IPS DF 6.9 (cell line): ENCODE measurements around the gene C7orf33.
"Not testable (repeated sequence)": the region's sequence is repeated elsewhere in the genome, so short reads cannot be mapped to it uniquely, and the experiment has no call there.

Experiments
- DNase-seq: peaks from one replicate; pipeline ENCODE4 v3.0.0-alpha.2; 2013; ENCODE audit warnings: low read depth, low spot score
- H3K27ac ChIP-seq: one replicate; pipeline ENCODE4 v1.5.1; 2013; ENCODE audit warnings: low read length, control low read depth
- H3K27me3 ChIP-seq: 2 replicates; pipeline ENCODE4 v1.6.1; 2013; ENCODE audit warnings: mild to moderate bottlenecking, low read length; ENCODE audit not compliant: control insufficient read depth, insufficient read depth
- H3K36me3 ChIP-seq: 2 replicates; pipeline ENCODE4 v1.6.1; 2013; ENCODE audit warnings: low read length; ENCODE audit not compliant: control insufficient read depth, insufficient read depth
- H3K4me1 ChIP-seq: 2 replicates; pipeline ENCODE4 v1.6.1; 2013; ENCODE audit warnings: low read length; ENCODE audit not compliant: control insufficient read depth, insufficient read depth
- H3K4me3 ChIP-seq: 2 replicates; pipeline ENCODE4 v1.5.1; 2013; ENCODE audit warnings: mild to moderate bottlenecking, low read length
- H3K9me3 ChIP-seq: 2 replicates; pipeline ENCODE4 v1.6.1; 2013; ENCODE audit warnings: low read length, inconsistent platforms; ENCODE audit not compliant: control insufficient read depth, insufficient read depth
- WGBS: extraction: QIAGEN DNeasy Blood & Tissue Kit; methylation state at CpG from one replicate; pipeline ENCODE4 v1.1.7; 2013; ENCODE audit warnings: mixed read lengths, missing lambda C conversion rate; ENCODE audit not compliant: insufficient read length, insufficient coverage; 5-methylcytosine and 5-hydroxymethylcytosine counted together

The C7orf33 gene

GRCh38 chr7:148579366-148579765 is 11.2 kb upstream of the C7orf33 start:
- no CpG with 5 or more reads among the region's 4 CpGs for WGBS
- Histone ChIP-seq H3K4me1 (no peaks in the 10 kb centered on the region), H3K4me3 (no peak overlapping the region), H3K27me3 (no peaks in the 10 kb centered on the region), H3K9me3 (no peaks in the 10 kb centered on the region), H3K27ac (no peak overlapping the region), H3K36me3 (no peaks in the 10 kb centered on the region)
- DNase-seq: no peak

- no CpG with 5 or more reads among the region's 6 CpGs for WGBS
- H3K27me3 ChIP-seq: no peaks in the 10 kb centered on the region
- no peaks in the 10 kb centered on the region for H3K36me3 ChIP-seq
- H3K27ac ChIP-seq: no peak overlapping the region
- no peak for DNase-seq
- H3K9me3 ChIP-seq: no peaks in the 10 kb centered on the region
- H3K4me3 ChIP-seq: no peak overlapping the region
- H3K4me1 ChIP-seq: no peaks in the 10 kb centered on the region
Measured at GRCh38 chr7:148580446-148580845, 10.1 kb upstream of the C7orf33 start.

GRCh38 chr7:148581624-148582023 is 8.9 kb upstream of the C7orf33 start:
- Histone ChIP-seq H3K4me1 (no peaks in the 10 kb centered on the region), H3K9me3 (no peaks in the 10 kb centered on the region), H3K27ac (no peak overlapping the region), H3K36me3 (no peaks in the 10 kb centered on the region), H3K27me3 (no peaks in the 10 kb centered on the region), H3K4me3 (no peak overlapping the region)
- DNase-seq: no peak
- no CpG with 5 or more reads among the region's 3 CpGs for WGBS

- Histone ChIP-seq H3K27ac (no peak overlapping the region), H3K36me3 (no peaks in the 10 kb centered on the region), H3K9me3 (no peaks in the 10 kb centered on the region), H3K4me1 (peaks cover 2% of the 10 kb centered on the region), H3K4me3 (no peak overlapping the region), H3K27me3 (no peaks in the 10 kb centered on the region)
- no peak for DNase-seq
- WGBS: no CpG with 5 or more reads among the region's 5 CpGs
Measured at GRCh38 chr7:148584154-148584827, 6.3 kb upstream of the C7orf33 start.

- H3K4me1 ChIP-seq: peaks cover 2% of the 10 kb centered on the region
- WGBS: no CpG with 5 or more reads among the region's 7 CpGs
- H3K27ac ChIP-seq: no peak overlapping the region
- no peaks in the 10 kb centered on the region for H3K27me3 ChIP-seq
- H3K9me3 ChIP-seq: no peaks in the 10 kb centered on the region
- H3K36me3 ChIP-seq: no peaks in the 10 kb centered on the region
- H3K4me3 ChIP-seq: no peak overlapping the region
- no peak for DNase-seq
Measured at GRCh38 chr7:148585399-148585798, 5.2 kb upstream of the C7orf33 start.

- no peak for DNase-seq
- Histone ChIP-seq H3K4me1 (peaks cover 2% of the 10 kb centered on the region), H3K9me3 (no peaks in the 10 kb centered on the region), H3K27me3 (no peaks in the 10 kb centered on the region), H3K4me3 (no peak overlapping the region), H3K36me3 (no peaks in the 10 kb centered on the region), H3K27ac (no peak overlapping the region)
- WGBS: no CpG with 5 or more reads among the region's 3 CpGs
Measured at GRCh38 chr7:148587076-148587475, 3.5 kb upstream of the C7orf33 start.

GRCh38 chr7:148588168-148588567 is 2.4 kb upstream of the C7orf33 start:
- no peaks in the 10 kb centered on the region for H3K36me3 ChIP-seq
- no peak overlapping the region for H3K4me3 ChIP-seq
- no peak for DNase-seq
- H3K4me1 ChIP-seq: peaks cover 2% of the 10 kb centered on the region
- H3K27ac ChIP-seq: no peak overlapping the region
- H3K27me3 ChIP-seq: no peaks in the 10 kb centered on the region
- no CpG with 5 or more reads among the region's 6 CpGs for WGBS
- H3K9me3 ChIP-seq: no peaks in the 10 kb centered on the region

GRCh38 chr7:148588670-148589131 is 1.9 kb upstream of the C7orf33 start:
- Histone ChIP-seq H3K4me3 (no peak overlapping the region), H3K27me3 (no peaks in the 10 kb centered on the region), H3K27ac (no peak overlapping the region), H3K36me3 (no peaks in the 10 kb centered on the region), H3K9me3 (no peaks in the 10 kb centered on the region), H3K4me1 (peaks cover 2% of the 10 kb centered on the region)
- DNase-seq: no peak
- WGBS: no CpG with 5 or more reads among the region's 13 CpGs

- DNase-seq: no peak
- no peak overlapping the region for H3K4me3 ChIP-seq
- no peaks in the 10 kb centered on the region for H3K27me3 ChIP-seq
- no peaks in the 10 kb centered on the region for H3K9me3 ChIP-seq
- peaks cover 2% of the 10 kb centered on the region for H3K4me1 ChIP-seq
- no peak overlapping the region for H3K27ac ChIP-seq
- H3K36me3 ChIP-seq: no peaks in the 10 kb centered on the region
- WGBS: no CpG with 5 or more reads among the region's 3 CpGs
Measured at GRCh38 chr7:148589640-148590039, 926 bp upstream of the C7orf33 start.

GRCh38 chr7:148596354-148596753 is 5.8 kb downstream of the C7orf33 start:
- no CpG with 5 or more reads among the region's 3 CpGs for WGBS

GRCh38 chr7:148598351-148598750 is 7.8 kb downstream of the C7orf33 start:
- WGBS: no CpG with 5 or more reads among the region's 3 CpGs
- H3K27ac ChIP-seq: no peak overlapping the region
- H3K36me3 ChIP-seq: no peaks in the 10 kb centered on the region
- no peaks in the 10 kb centered on the region for H3K27me3 ChIP-seq
- no peaks in the 10 kb centered on the region for H3K4me1 ChIP-seq
- no peaks in the 10 kb centered on the region for H3K9me3 ChIP-seq
- H3K4me3 ChIP-seq: no peak overlapping the region
- no peak for DNase-seq

More at GRCh38 chr7:148596354-148596753, 5.8 kb downstream of the C7orf33 start:
- DNase-seq, H3K27me3 ChIP-seq, H3K9me3 ChIP-seq, H3K27ac ChIP-seq, H3K36me3 ChIP-seq, H3K4me1 ChIP-seq, H3K4me3 ChIP-seq: not testable (repeated sequence)
